Gastroesophageal sphincter (tissue), 4 donors: Measurements from ENCODE around the gene VSTM4. TPM values are rescaled to one million over a fixed set of nuclear protein-coding genes. Genes with fewer than 3 reads are reported as not detected.

ENCODE experiments used
- ATAC-seq: fragments of 150-250 bp; one replicate; pipeline ENCODE4 v1.9.1; 2016; ENCODE audit warnings: mild to moderate bottlenecking, moderate library complexity
- H3K27ac ChIP-seq, 4 donors: fragments of 200-600 bp; sonication (generic) in 3 of 4; 1 replicate in 3 of 4; 2 replicates in 1 of 4; pipeline ENCODE4 v1.5.1; 2016 to 2019
- H3K27me3 ChIP-seq: fragments of 200-600 bp; sonication (generic); one replicate; pipeline ENCODE4 v1.5.1; 2019
- H3K36me3 ChIP-seq, 2 donors: fragments of 200-600 bp; sonication (generic); one replicate each; pipeline ENCODE4 v1.5.1; 2019; ENCODE audit warnings: control low read depth in 1 of 2
- H3K4me1 ChIP-seq, 3 donors: fragments of 200-600 bp; sonication (generic); 1 replicate in 2 of 3; 2 replicates in 1 of 3; pipeline ENCODE4 v1.5.1; 2016 to 2019; ENCODE audit warnings: control low read depth in 2 of 3
- H3K4me3 ChIP-seq, 2 donors: fragments of 200-600 bp; sonication (generic); one replicate each; pipeline ENCODE4 v1.5.1; 2019; ENCODE audit warnings: mild to moderate bottlenecking in 1 of 2, moderate library complexity in 1 of 2
- H3K9me3 ChIP-seq, 3 donors: fragments of 200-600 bp; sonication (generic); one replicate each; pipeline ENCODE4 v1.5.1; 2017 to 2019; ENCODE audit warnings: control low read depth in 2 of 3
- EP300 ChIP-seq: sonication (generic); formaldehyde crosslinking; IDR thresholded peaks from one replicate; pipeline ENCODE4 v1.6.1; 2017; ENCODE audit warnings: antibody characterized with exemption, mild to moderate bottlenecking
- POLR2A ChIP-seq, 2 donors: fragments of 450-650 bp; IDR thresholded peaks; one replicate each; pipeline ENCODE4 v1.6.1; 2017; ENCODE audit warnings: antibody characterized with exemption in 2 of 2, mild to moderate bottlenecking in 2 of 2, moderate library complexity in 1 of 2
- POLR2AphosphoS5 ChIP-seq: sonication (generic); formaldehyde crosslinking; IDR thresholded peaks from one replicate; pipeline ENCODE4 v1.6.1; 2017; ENCODE audit warnings: antibody characterized with exemption
- WGBS, 2 donors: methylation state at CpG; one replicate each; pipeline ENCODE4 v1.1.5; 2018; ENCODE audit warnings: low coverage in 1 of 2; 5-methylcytosine and 5-hydroxymethylcytosine counted together
- total RNA-seq, 4 donors: library from RNA; depleted of rRNA; stranded (reverse); fragments of >200 nt; gene quantifications; one replicate each; pipeline ENCODE4 v1.1.0, GENCODE V29; 2016
- TF ChIP-seq, protein P1 (sequence below), 4 experiments: fragments of 200-600 bp in 2 of 4; fragments of 450-650 bp in 2 of 4; sonication (generic) in 1 of 4; IDR thresholded peaks; one replicate each; pipeline ENCODE4 v1.5.1; 2017 to 2019; ENCODE audit warnings: antibody characterized with exemption in 4 of 4, mild to moderate bottlenecking in 2 of 4, moderate library complexity in 2 of 4

The VSTM4 gene
- total RNA-seq, 4 donors from 2014 or later: 11.4 to 25.1 (median 21.9) TPM

DNA sequence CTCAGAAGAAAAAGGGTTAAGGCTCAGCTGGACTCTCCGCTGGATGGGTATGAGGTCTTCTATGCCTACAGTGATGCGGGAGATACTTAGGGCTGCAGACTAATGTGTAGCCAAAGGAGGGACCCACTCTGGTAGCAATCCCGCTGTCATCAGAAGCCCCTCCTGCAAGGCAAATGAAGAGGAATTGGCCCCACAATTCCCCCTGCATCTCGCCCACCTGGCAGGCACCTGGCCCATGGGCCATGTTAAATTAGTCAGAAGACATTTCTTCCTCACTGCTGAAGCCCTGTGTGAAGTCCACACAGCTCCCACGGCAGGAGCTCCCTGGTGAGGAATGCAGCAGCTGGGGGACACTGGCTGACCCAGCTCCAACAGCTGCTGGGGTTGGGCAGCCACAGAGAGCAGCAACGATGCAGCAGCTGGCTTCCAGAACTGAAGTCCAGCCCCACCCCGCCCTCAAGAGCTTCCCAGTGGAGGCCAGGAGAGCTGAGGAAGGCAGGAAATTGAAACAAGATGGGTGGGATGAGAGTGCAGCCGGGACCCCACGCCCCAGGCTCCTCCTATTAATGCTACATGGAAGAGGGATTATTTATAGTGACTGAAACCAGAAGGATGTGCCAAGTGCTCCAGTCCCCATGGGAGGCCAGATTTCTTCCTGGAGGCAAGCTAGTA lies 5.5 kb downstream of the VSTM4 start:
- no peaks in the 10 kb centered on the region for H3K27me3 ChIP-seq
- ATAC-seq: peak; percentile 75
- H3K27ac ChIP-seq: no peak overlapping the region
- H3K4me1 ChIP-seq: peaks cover 3 to 98% (median 32%) of the 10 kb centered on the region in 3 donors
- no peaks in the 10 kb centered on the region for H3K9me3 ChIP-seq
- peaks cover 0 to 7% of the 10 kb centered on the region in 2 donors for H3K36me3 ChIP-seq
- 48 to 72% methylated on average over 4 of the region's 9 CpGs for WGBS, 2 donors
- H3K4me3 ChIP-seq: no peak overlapping the region
- TF ChIP-seq POLR2AphosphoS5 (no peak), POLR2A (IDR thresholded peaks at IDR 0.05) (no peak), EP300 (no peak)
- TF ChIP-seq, protein P1, sequence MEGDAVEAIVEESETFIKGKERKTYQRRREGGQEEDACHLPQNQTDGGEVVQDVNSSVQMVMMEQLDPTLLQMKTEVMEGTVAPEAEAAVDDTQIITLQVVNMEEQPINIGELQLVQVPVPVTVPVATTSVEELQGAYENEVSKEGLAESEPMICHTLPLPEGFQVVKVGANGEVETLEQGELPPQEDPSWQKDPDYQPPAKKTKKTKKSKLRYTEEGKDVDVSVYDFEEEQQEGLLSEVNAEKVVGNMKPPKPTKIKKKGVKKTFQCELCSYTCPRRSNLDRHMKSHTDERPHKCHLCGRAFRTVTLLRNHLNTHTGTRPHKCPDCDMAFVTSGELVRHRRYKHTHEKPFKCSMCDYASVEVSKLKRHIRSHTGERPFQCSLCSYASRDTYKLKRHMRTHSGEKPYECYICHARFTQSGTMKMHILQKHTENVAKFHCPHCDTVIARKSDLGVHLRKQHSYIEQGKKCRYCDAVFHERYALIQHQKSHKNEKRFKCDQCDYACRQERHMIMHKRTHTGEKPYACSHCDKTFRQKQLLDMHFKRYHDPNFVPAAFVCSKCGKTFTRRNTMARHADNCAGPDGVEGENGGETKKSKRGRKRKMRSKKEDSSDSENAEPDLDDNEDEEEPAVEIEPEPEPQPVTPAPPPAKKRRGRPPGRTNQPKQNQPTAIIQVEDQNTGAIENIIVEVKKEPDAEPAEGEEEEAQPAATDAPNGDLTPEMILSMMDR (IDR thresholded peaks at IDR 0.05): no peak

DNA sequence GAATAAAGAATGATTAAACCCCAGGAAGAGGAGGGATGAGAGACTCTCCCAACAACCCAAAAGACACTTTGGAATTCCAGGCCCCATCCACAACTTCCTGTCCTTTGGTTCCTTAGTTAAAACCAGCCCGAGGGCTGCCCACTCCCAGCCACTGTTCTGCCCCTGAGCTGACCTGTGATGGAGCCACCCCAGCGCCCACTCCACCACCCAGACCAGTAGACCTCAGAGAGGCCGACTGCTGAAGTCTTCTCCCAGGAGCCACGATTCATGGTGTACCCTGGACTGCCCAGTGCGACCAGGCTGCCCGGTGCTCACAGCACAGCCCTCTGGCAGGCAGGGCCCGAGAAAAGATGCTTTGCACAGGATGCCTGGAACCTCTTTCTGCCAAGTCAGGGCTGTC lies 6.7 kb downstream of the VSTM4 start:
- no peaks in the 10 kb centered on the region for H3K27me3 ChIP-seq
- H3K4me1 ChIP-seq: peaks cover 3 to 95% (median 29%) of the 10 kb centered on the region in 3 donors
- 100% methylated on average over 1 of the region's 7 CpGs; no CpG with 5 or more reads in 1 of the 2 donors for WGBS, 2 donors
- H3K9me3 ChIP-seq: no peaks in the 10 kb centered on the region
- H3K27ac ChIP-seq: peak overlapping the region in 1 of 4 donors; percentile 3
- ATAC-seq: no peak
- H3K36me3 ChIP-seq: peaks cover 0 to 14% of the 10 kb centered on the region in 2 donors
- H3K4me3 ChIP-seq: no peak overlapping the region
- TF ChIP-seq POLR2A (IDR thresholded peaks at IDR 0.05) (no peak), POLR2AphosphoS5 (no peak)
- TF ChIP-seq, protein P1 (IDR thresholded peaks at IDR 0.05): no peak

- ATAC-seq: no peak
- no CpG with 5 or more reads among the region's 8 CpGs for WGBS, 2 donors
- TF ChIP-seq POLR2AphosphoS5 (no peak), EP300 (no peak), POLR2A (IDR thresholded peaks at IDR 0.05) (no peak)
- TF ChIP-seq, protein P1 (IDR thresholded peaks at IDR 0.05): no peak
- no peaks in the 10 kb centered on the region for H3K27me3 ChIP-seq
- H3K4me3 ChIP-seq: no peak overlapping the region
- H3K4me1 ChIP-seq: peaks cover 3 to 87% (median 29%) of the 10 kb centered on the region in 3 donors
- no peak overlapping the region for H3K27ac ChIP-seq
- H3K36me3 ChIP-seq: peaks cover 0 to 17% of the 10 kb centered on the region in 2 donors
- H3K9me3 ChIP-seq: no peaks in the 10 kb centered on the region
Measured at GRCh38 chr10:49107887-49108267, 7.4 kb downstream of the VSTM4 start.

DNA sequence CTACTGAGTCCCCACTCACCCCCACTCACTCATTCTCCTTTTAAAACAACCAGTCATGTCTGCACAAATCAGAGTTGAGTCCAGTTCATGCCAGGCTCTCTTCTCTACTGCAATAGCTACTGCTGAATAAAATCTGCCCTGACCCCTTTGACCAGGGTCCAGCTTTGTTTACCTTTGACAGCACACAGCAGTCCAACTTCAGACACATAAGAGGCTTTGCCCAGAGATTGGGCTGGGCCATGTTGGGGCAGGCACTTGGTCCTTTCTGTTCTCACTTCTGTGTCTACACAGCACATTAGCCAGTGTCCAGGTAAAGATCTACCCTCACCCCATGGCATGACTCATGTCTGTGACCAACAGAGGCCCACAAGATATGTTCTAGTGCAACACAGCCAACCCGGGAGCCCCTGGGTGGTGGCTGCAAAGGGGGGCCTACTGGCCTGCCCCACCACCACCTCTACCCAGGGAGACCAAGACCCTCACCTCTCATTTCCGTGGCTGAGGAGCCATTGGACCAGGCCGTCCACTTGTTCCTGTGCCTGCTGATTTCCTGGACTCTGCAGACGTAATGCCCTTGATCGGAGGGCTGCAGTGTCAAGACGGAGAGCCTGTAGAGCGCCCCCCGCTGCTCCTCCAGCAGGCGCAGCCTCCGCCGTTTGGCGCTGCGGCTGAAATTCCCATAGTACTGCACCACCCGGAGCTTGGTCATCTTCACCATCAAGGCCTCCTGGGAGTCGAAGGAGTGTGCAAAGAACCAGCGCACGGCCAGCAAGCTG lies 8.0 kb downstream of the VSTM4 start:
- 100% methylated on average over 1 of the region's 17 CpGs; no CpG with 5 or more reads in 1 of the 2 donors for WGBS, 2 donors
- Histone ChIP-seq H3K27me3 (no peaks in the 10 kb centered on the region), H3K4me1 (peaks cover 3 to 81% (median 29%) of the 10 kb centered on the region in 3 donors), H3K27ac (no peak overlapping the region), H3K36me3 (peaks cover 0 to 17% of the 10 kb centered on the region in 2 donors), H3K4me3 (no peak overlapping the region), H3K9me3 (no peaks in the 10 kb centered on the region)
- ATAC-seq: no peak
- TF ChIP-seq POLR2AphosphoS5: no peak
- TF ChIP-seq EP300: no peak
- TF ChIP-seq POLR2A (IDR thresholded peaks at IDR 0.05): no peak
- TF ChIP-seq, protein P1 (IDR thresholded peaks at IDR 0.05): no peak
